ENCODE data around the gene SHANK2.

The SHANK2 gene

GRCh38 chr11:71269603-71270511, 17.5 kb upstream of the SHANK2 start:
- no peak for DNase-seq (ENCODE audit: low read depth)

- DNase-seq (ENCODE audit: low read depth), result no peak
These were observed 16.4 kb upstream of the SHANK2 start for GRCh38 chr11:71268706-71269321.

GRCh38 chr11:71267807-71268421, 15.5 kb upstream of the SHANK2 start:
- DNase-seq (ENCODE audit: low read depth), result no peak

- no peak for DNase-seq (ENCODE audit: low read depth)
These were observed 13.9 kb upstream of the SHANK2 start for GRCh38 chr11:71266114-71266833.

- no peak for DNase-seq (ENCODE audit: low read depth)
These were observed 13.2 kb upstream of the SHANK2 start for GRCh38 chr11:71265559-71266092.

GRCh38 chr11:71263386-71263785, 11.0 kb upstream of the SHANK2 start:
- no peak for DNase-seq (ENCODE audit: low read depth)

- DNase-seq (ENCODE audit: low read depth), result no peak
These were observed 3.6 kb upstream of the SHANK2 start for GRCh38 chr11:71255800-71256479.

GRCh38 chr11:71255323-71255722, 2.9 kb upstream of the SHANK2 start:
- no peak for DNase-seq (ENCODE audit: low read depth)

- DNase-seq (ENCODE audit: low read depth), result no peak
These were observed 1.4 kb upstream of the SHANK2 start for GRCh38 chr11:71253794-71254193.

- peak; percentile 48 for DNase-seq (ENCODE audit: low read depth)
These were observed 673 bp upstream of the SHANK2 start for GRCh38 chr11:71252770-71253730.

- DNase-seq (ENCODE audit: low read depth), result no peak
These were observed 562 bp downstream of the SHANK2 start for GRCh38 chr11:71251761-71252268.

GRCh38 chr11:71251151-71251721, 1.1 kb downstream of the SHANK2 start:
- no peak for DNase-seq (ENCODE audit: low read depth)

GRCh38 chr11:71250523-71251150, 1.7 kb downstream of the SHANK2 start:
- DNase-seq (ENCODE audit: low read depth), result no peak

- DNase-seq (ENCODE audit: low read depth), result no peak
These were observed 3.1 kb downstream of the SHANK2 start for GRCh38 chr11:71249301-71249700.

- DNase-seq (ENCODE audit: low read depth), result no peak
These were observed 3.7 kb downstream of the SHANK2 start for GRCh38 chr11:71248656-71249055.

- no peak for DNase-seq (ENCODE audit: low read depth)
These were observed 4.2 kb downstream of the SHANK2 start for GRCh38 chr11:71248251-71248570.

- DNase-seq (ENCODE audit: low read depth), result no peak
These were observed 4.7 kb downstream of the SHANK2 start for GRCh38 chr11:71247551-71248250.

- no peak for DNase-seq (ENCODE audit: low read depth)
These were observed 5.8 kb downstream of the SHANK2 start for GRCh38 chr11:71246559-71246958.

Measured in iris pigment epithelial cell (primary cell).